Spleen (tissue), 3 donors: Measurements from ENCODE around the gene AQP12B.

Experiments
- POLR2A ChIP-seq, 3 donors: fragments of 450-650 bp; IDR thresholded peaks; one replicate each; pipeline ENCODE4 v1.5.1; 2017; ENCODE audit warnings: antibody characterized with exemption in 3 of 3, mild to moderate bottlenecking in 1 of 3
- POLR2AphosphoS5 ChIP-seq, 3 donors: sonication (generic); formaldehyde crosslinking; IDR thresholded peaks; one replicate each; pipeline ENCODE4 v1.5.1; 2017; ENCODE audit warnings: antibody characterized with exemption in 3 of 3

- TF ChIP-seq POLR2AphosphoS5 (IDR thresholded peaks at IDR 0.05) (no peak), POLR2A (IDR thresholded peaks at IDR 0.05) (no peak)
Measured at GRCh38 chr2:240728361-240728760, 45.7 kb upstream of the AQP12B start.
